Measurements from ENCODE around the gene SMC5. TPM values are rescaled to one million over a fixed set of nuclear protein-coding genes. Genes with fewer than 3 reads are reported as not detected.

The SMC5 gene
- total and polyA plus RNA-seq, 2 donors (not counting 1 experiment from before 2014, with no cell fraction given): 8.9 to 82.1 TPM

GRCh38 chr9:70259512-70259802, 679 bp downstream of the SMC5 start:
- ChIA-PET POLR2A (no interaction called here), CTCF (no interaction called here)
- TF ChIP-seq EZH2 (IDR thresholded peaks at IDR 0.05; ENCODE audit: borderline replicate concordance, insufficient read depth, low read depth, low read length, poor library complexity, severe bottlenecking): no peak
- Histone ChIP-seq H3K4me1 (ENCODE audit: control insufficient read depth in 2 of 2, insufficient read depth in 2 of 2, low read length in 2 of 2) (peaks cover 26 to 34% of the 10 kb centered on the region in 2 donors), H3K4me3 (ENCODE audit: control extremely low read depth in 1 of 5, extremely low read depth in 1 of 5, insufficient read depth in 1 of 5, low read depth in 2 of 5, low read length in 4 of 5) (peak overlapping the region; percentile 72 to 96 (median 93)), H3K36me3 (replicated peaks in 1 of 2; ENCODE audit: control extremely low read depth in 1 of 2, control insufficient read depth in 1 of 2, extremely low read depth in 1 of 2, insufficient read depth in 2 of 2, low read length in 1 of 2) (peaks cover 0 to 6% of the 10 kb centered on the region in 2 experiments), H3K4me2 (replicated peaks; ENCODE audit: low read depth, low read length, poor library complexity, severe bottlenecking) (peak overlapping the region; percentile 87), H3K27ac (ENCODE audit: low read length in 2 of 2) (peak overlapping the region in 1 of 2 donors; percentile 93), H4K20me1 (ENCODE audit: control insufficient read depth, insufficient read depth, low read length, poor library complexity, severe bottlenecking) (peaks cover 40% of the 10 kb centered on the region), H3K27me3 (replicated peaks in 1 of 4; ENCODE audit: control extremely low read depth in 1 of 4, control insufficient read depth in 3 of 4, insufficient read depth in 4 of 4, low read length in 3 of 4) (no peaks in the 10 kb centered on the region), H3K9ac (ENCODE audit: low read length) (peak overlapping the region; percentile 93), H3K9me3 (ENCODE audit: control extremely low read depth in 1 of 3, control insufficient read depth in 2 of 3, insufficient read depth in 1 of 3, low read length in 2 of 3) (no peaks in the 10 kb centered on the region), H3K79me2 (ENCODE audit: control insufficient read depth, insufficient read depth, low read length) (peaks cover 70% of the 10 kb centered on the region), H2AFZ (ENCODE audit: insufficient read depth, low read depth, low read length, poor library complexity, severe bottlenecking) (peak overlapping the region; percentile 91)
- peak overlapping the region; percentile 97 for H3K27ac Mint-ChIP-seq
- no peaks in the 10 kb centered on the region for H3K27me3 Mint-ChIP-seq
- peak overlapping the region; percentile 92 for H3K4me3 Mint-ChIP-seq
- intact Hi-C loops (cut with micrococcal nuclease): loop anchor here (1.0 to 5.0 kb wide), 3 partner anchors 161 to 1651 kb away; partner anchors contain the start of genes ABHD17B and C9orf85
- H3K4me1 Mint-ChIP-seq: peaks cover 45% of the 10 kb centered on the region
- ATAC-seq (ENCODE audit: low read depth) (no peak), DNase-seq (no peak)
- WGBS (ENCODE audit: insufficient coverage): 2% methylated on average over 8 of the region's 10 CpGs
- no peaks in the 10 kb centered on the region for H3K9me3 Mint-ChIP-seq (ENCODE audit: insufficient read depth)

GRCh38 chr9:70260007-70260443, 1.2 kb downstream of the SMC5 start:
- Histone ChIP-seq H3K79me2 (ENCODE audit: control insufficient read depth, insufficient read depth, low read length) (peaks cover 76% of the 10 kb centered on the region), H3K9me3 (ENCODE audit: control extremely low read depth in 1 of 3, control insufficient read depth in 2 of 3, insufficient read depth in 1 of 3, low read length in 2 of 3) (no peaks in the 10 kb centered on the region), H3K27me3 (replicated peaks in 1 of 4; ENCODE audit: control extremely low read depth in 1 of 4, control insufficient read depth in 3 of 4, insufficient read depth in 4 of 4, low read length in 3 of 4) (no peaks in the 10 kb centered on the region), H3K27ac (ENCODE audit: low read length in 2 of 2) (no peak overlapping the region), H3K4me3 (ENCODE audit: control extremely low read depth in 1 of 5, extremely low read depth in 1 of 5, insufficient read depth in 1 of 5, low read depth in 2 of 5, low read length in 4 of 5) (peak overlapping the region in 3 of 5 experiments; percentile 77 to 96 (median 93)), H4K20me1 (ENCODE audit: control insufficient read depth, insufficient read depth, low read length, poor library complexity, severe bottlenecking) (peaks cover 40% of the 10 kb centered on the region), H3K4me1 (ENCODE audit: control insufficient read depth in 2 of 2, insufficient read depth in 2 of 2, low read length in 2 of 2) (peaks cover 26 to 34% of the 10 kb centered on the region in 2 donors), H2AFZ (ENCODE audit: insufficient read depth, low read depth, low read length, poor library complexity, severe bottlenecking) (no peak overlapping the region), H3K4me2 (replicated peaks; ENCODE audit: low read depth, low read length, poor library complexity, severe bottlenecking) (peak overlapping the region; percentile 87), H3K36me3 (replicated peaks in 1 of 2; ENCODE audit: control extremely low read depth in 1 of 2, control insufficient read depth in 1 of 2, extremely low read depth in 1 of 2, insufficient read depth in 2 of 2, low read length in 1 of 2) (peaks cover 4 to 11% of the 10 kb centered on the region in 2 experiments), H3K9ac (ENCODE audit: low read length) (peak overlapping the region; percentile 93)
- no peak for DNase-seq
- 95% methylated on average over 24 of the region's 30 CpGs for WGBS (ENCODE audit: insufficient coverage)
- H3K27me3 Mint-ChIP-seq: no peaks in the 10 kb centered on the region
- CTCF ChIA-PET: no interaction called here
- POLR2A ChIA-PET: no interaction called here
- no peak for ATAC-seq (ENCODE audit: low read depth)
- H3K9me3 Mint-ChIP-seq (ENCODE audit: insufficient read depth): no peaks in the 10 kb centered on the region
- TF ChIP-seq EZH2 (IDR thresholded peaks at IDR 0.05; ENCODE audit: borderline replicate concordance, insufficient read depth, low read depth, low read length, poor library complexity, severe bottlenecking) (no peak), CTCF (IDR thresholded peaks at IDR 0.05) (no peak)
- intact Hi-C loops (cut with micrococcal nuclease): no loop called here
- H3K27ac Mint-ChIP-seq: no peak overlapping the region
- peak overlapping the region; percentile 92 for H3K4me3 Mint-ChIP-seq
- H3K4me1 Mint-ChIP-seq: peaks cover 45% of the 10 kb centered on the region
